ENCODE measurements around the gene KCNIP1. TPM values are rescaled to one million over a fixed set of nuclear protein-coding genes. Genes with fewer than 3 reads are reported as not detected.

KCNIP1 gene
- total RNA-seq, 1 experiment from 2014 or later, result not detected

DNA sequence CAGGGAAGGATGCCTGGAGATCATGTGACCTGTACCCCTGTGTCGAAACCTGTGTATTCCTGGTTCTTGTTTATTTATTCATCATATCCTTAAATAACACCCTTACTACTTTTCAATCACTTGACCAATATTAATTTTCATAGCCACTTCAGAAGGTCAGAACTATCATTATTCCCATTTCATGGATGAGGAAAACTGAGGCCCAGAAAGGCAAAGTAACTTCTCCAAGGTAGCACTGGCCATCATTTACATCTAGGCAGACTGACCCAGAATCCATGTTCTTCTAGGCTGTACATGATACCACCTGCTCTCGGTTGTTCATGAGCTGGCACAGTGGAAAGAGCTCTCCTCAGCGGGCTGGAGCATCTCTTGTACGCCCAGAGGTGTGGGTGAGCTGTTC is 49.4 kb downstream of the KCNIP1 start:
- no TSS peak for BruUV-seq (replicated peaks)
- Mint-ChIP-seq H3K27ac (ENCODE audit: unreplicated experiment) (no peak overlapping the region), H3K4me3 (ENCODE audit: low read depth, unreplicated experiment) (no peak overlapping the region), H3K27me3 (ENCODE audit: unreplicated experiment) (peaks cover 26% of the 10 kb centered on the region), H3K9me3 (ENCODE audit: low read depth, unreplicated experiment) (no peaks in the 10 kb centered on the region), H3K4me1 (ENCODE audit: low read depth, unreplicated experiment) (no peaks in the 10 kb centered on the region), H3K36me3 (ENCODE audit: insufficient read depth, unreplicated experiment) (no peaks in the 10 kb centered on the region)
- TF ChIP-seq, protein P1, sequence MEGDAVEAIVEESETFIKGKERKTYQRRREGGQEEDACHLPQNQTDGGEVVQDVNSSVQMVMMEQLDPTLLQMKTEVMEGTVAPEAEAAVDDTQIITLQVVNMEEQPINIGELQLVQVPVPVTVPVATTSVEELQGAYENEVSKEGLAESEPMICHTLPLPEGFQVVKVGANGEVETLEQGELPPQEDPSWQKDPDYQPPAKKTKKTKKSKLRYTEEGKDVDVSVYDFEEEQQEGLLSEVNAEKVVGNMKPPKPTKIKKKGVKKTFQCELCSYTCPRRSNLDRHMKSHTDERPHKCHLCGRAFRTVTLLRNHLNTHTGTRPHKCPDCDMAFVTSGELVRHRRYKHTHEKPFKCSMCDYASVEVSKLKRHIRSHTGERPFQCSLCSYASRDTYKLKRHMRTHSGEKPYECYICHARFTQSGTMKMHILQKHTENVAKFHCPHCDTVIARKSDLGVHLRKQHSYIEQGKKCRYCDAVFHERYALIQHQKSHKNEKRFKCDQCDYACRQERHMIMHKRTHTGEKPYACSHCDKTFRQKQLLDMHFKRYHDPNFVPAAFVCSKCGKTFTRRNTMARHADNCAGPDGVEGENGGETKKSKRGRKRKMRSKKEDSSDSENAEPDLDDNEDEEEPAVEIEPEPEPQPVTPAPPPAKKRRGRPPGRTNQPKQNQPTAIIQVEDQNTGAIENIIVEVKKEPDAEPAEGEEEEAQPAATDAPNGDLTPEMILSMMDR (IDR thresholded peaks at IDR 0.05; ENCODE audit: unreplicated experiment), result no peak
- no peak for DNase-seq
- CTCF ChIA-PET, result interaction anchor here (0.8 kb wide), 1 partner anchor 19 kb away, joined by 3 read pairs; no protein-coding TSS in a partner anchor
- intact Hi-C loops (cut with micrococcal nuclease; ENCODE audit: unreplicated experiment), result no loop called here

DNA sequence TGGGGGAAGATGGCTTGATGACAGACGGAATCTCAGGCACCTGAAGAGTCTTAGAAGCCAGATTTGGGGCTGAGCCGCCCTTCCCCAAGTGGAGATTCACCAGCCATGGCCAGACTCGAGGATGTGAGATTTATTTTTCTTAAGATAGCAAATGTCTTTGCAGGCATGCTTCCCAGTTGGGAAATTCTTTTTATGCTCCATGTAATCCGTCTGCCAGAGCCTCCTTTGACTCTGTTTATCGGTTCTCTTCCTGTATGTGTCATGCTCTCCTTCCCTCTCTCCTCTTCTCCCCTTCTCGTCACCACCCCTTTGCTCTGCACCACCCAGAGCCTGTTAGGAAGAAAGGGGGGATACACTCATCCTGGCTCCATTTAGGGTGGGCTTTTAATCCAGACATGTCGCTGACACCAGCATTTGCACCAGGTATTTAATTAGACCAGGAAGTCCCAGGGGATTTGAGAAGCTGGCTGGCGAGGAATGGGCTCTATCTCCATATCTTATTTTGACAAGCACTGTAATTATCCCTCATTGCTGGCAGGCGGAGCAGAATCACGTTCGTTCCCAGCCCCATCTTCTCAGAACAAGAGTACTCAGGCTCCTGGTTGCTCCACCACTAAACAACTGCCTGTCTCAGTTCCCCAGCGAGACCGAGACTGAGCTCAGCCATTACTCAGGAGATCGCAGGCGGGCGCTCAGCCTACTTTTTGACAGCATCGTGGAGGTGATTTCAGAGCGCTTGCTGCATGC is 50.9 kb downstream of the KCNIP1 start:
- TF ChIP-seq, protein P1 (IDR thresholded peaks at IDR 0.05; ENCODE audit: unreplicated experiment), result no peak
- intact Hi-C loops (cut with micrococcal nuclease; ENCODE audit: unreplicated experiment), result no loop called here
- no peak overlapping the region for H3K27ac Mint-ChIP-seq (ENCODE audit: unreplicated experiment)
- H3K4me1 Mint-ChIP-seq (ENCODE audit: low read depth, unreplicated experiment), result no peaks in the 10 kb centered on the region
- H3K27me3 Mint-ChIP-seq (ENCODE audit: unreplicated experiment), result peaks cover 40% of the 10 kb centered on the region
- no peak for DNase-seq
- H3K9me3 Mint-ChIP-seq (ENCODE audit: low read depth, unreplicated experiment), result no peaks in the 10 kb centered on the region
- CTCF ChIA-PET, result interaction anchor here (0.7 kb wide), 1 partner anchor 17 kb away, joined by 3 read pairs; no protein-coding TSS in a partner anchor
- no TSS peak for BruUV-seq (replicated peaks)
- no peak overlapping the region for H3K4me3 Mint-ChIP-seq (ENCODE audit: low read depth, unreplicated experiment)
- H3K36me3 Mint-ChIP-seq (ENCODE audit: insufficient read depth, unreplicated experiment), result no peaks in the 10 kb centered on the region

DNA sequence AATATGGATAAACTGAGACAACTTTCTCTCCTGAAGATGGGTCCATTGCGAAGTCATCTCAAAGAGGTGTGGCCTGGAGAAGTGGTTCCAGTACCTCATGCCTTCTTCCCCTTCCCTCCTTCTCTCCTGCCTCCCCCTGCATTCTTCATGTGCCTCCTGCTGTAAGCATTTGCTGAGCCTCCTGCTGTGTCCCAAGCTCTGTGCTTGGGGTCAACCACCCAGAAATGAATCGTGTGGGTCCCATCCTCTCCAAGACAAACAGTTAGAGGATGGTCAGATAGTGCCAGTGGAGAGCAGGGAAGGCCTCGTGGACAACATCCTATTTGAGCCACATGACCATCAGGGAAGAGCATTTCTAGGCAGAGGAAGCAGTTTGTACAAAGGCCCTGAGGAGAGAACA is 53.5 kb downstream of the KCNIP1 start:
- CTCF ChIA-PET, result interaction anchor here (0.5 kb wide), 1 partner anchor 85 kb away, joined by 5 read pairs; no protein-coding TSS in a partner anchor

DNA sequence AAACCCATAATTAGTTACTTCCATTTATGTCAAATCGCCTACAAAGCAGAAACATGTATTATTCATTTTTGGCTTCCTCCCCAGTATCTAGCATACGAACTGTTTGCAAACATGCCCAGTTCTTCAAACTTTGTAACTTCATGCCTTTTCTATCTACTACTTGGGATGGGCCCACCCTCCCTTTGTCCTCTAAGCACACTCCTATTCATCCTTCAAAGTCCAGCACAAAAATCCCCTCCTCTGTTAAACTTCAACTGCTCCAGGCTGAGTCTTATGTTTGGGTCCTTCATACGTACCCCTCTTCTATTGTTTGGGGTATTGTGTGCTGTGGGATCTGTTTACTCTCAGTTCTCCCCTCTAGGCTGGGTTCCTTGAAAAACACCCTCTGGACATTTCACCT is 55.5 kb downstream of the KCNIP1 start:
- H3K4me3 Mint-ChIP-seq (ENCODE audit: low read depth, unreplicated experiment), result no peak overlapping the region
- H3K9me3 Mint-ChIP-seq (ENCODE audit: low read depth, unreplicated experiment), result no peaks in the 10 kb centered on the region
- H3K27ac Mint-ChIP-seq (ENCODE audit: unreplicated experiment), result no peak overlapping the region
- DNase-seq, result no peak
- no peaks in the 10 kb centered on the region for H3K4me1 Mint-ChIP-seq (ENCODE audit: low read depth, unreplicated experiment)
- H3K36me3 Mint-ChIP-seq (ENCODE audit: insufficient read depth, unreplicated experiment), result no peaks in the 10 kb centered on the region
- intact Hi-C loops (cut with micrococcal nuclease; ENCODE audit: unreplicated experiment), result no loop called here
- CTCF ChIA-PET, result no interaction called here
- peaks cover 84% of the 10 kb centered on the region for H3K27me3 Mint-ChIP-seq (ENCODE audit: unreplicated experiment)
- BruUV-seq (replicated peaks), result no TSS peak
- TF ChIP-seq, protein P1 (IDR thresholded peaks at IDR 0.05; ENCODE audit: unreplicated experiment), result no peak

More for the DNA sequence above, 53.5 kb downstream of the KCNIP1 start:
- H3K27me3 Mint-ChIP-seq (ENCODE audit: unreplicated experiment), result peaks cover 66% of the 10 kb centered on the region
- H3K27ac Mint-ChIP-seq (ENCODE audit: unreplicated experiment), result no peak overlapping the region
- TF ChIP-seq, protein P1 (IDR thresholded peaks at IDR 0.05; ENCODE audit: unreplicated experiment), result no peak
- no peak overlapping the region for H3K4me3 Mint-ChIP-seq (ENCODE audit: low read depth, unreplicated experiment)
- intact Hi-C loops (cut with micrococcal nuclease; ENCODE audit: unreplicated experiment), result no loop called here
- no peaks in the 10 kb centered on the region for H3K4me1 Mint-ChIP-seq (ENCODE audit: low read depth, unreplicated experiment)
- H3K9me3 Mint-ChIP-seq (ENCODE audit: low read depth, unreplicated experiment), result no peaks in the 10 kb centered on the region
- H3K36me3 Mint-ChIP-seq (ENCODE audit: insufficient read depth, unreplicated experiment), result no peaks in the 10 kb centered on the region
- DNase-seq, result no peak
- no TSS peak for BruUV-seq (replicated peaks)
